GM10248 (cell line): ENCODE data around the gene IGF2.

Source experiments
- CTCF ChIA-PET: fragments of 300-600 bp; sonication (Branson Sonifier 250); formaldehyde crosslinking; extraction: SDS; loops from one replicate; lab custom pipeline; 2021; ENCODE audit warnings: antibody characterized with exemption; lab: Yijun Ruan, JAX
- POLR2A ChIA-PET: fragments of 350-650 bp; sonication (Branson Sonifier 250); formaldehyde crosslinking; extraction: SDS; loops from one replicate; lab custom pipeline; 2020; ENCODE audit warnings: antibody characterized with exemption; lab: Yijun Ruan, JAX
- DNase-seq: peaks from one replicate; pipeline ENCODE4 v3.0.0; 2012; ENCODE audit errors: extremely low spot score
- TF ChIP-seq, protein P1 (sequence below): IDR thresholded peaks from 2 replicates; pipeline ENCODE4 v1.5.1; 2012; ENCODE audit warnings: mild to moderate bottlenecking, low read depth; ENCODE audit errors: extremely low read depth, missing control alignments, control extremely low read depth

IGF2 gene

DNA sequence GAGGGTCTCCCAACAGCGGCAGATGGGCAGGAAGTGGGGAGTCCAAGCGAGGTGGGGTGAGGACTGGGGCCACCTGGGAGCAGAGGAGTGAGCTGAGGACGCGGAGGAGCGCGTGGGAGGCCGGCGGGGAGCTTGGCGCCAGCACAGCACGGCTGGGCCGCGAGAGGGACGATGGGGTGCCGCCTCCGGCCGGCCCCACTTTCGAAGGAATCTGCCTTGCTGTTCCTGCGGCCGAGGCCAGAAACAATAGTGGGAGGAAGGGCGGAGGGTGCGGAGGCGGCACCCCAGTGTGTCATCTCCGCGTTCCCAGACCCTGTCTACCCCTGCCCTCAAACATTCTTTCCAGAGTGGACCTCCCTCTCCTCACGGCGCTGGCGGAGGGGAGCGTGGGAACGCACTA is 16.3 kb upstream of the IGF2 start:
- POLR2A ChIA-PET: no interaction called here
- CTCF ChIA-PET: interaction anchor here (0.6 to 17.4 kb wide), 11 partner anchors 12 to 501 kb away, joined by 3 to 561 read pairs (median 7); partner anchors contain the start of gene SYT8
- DNase-seq: no peak
- TF ChIP-seq, protein P1, sequence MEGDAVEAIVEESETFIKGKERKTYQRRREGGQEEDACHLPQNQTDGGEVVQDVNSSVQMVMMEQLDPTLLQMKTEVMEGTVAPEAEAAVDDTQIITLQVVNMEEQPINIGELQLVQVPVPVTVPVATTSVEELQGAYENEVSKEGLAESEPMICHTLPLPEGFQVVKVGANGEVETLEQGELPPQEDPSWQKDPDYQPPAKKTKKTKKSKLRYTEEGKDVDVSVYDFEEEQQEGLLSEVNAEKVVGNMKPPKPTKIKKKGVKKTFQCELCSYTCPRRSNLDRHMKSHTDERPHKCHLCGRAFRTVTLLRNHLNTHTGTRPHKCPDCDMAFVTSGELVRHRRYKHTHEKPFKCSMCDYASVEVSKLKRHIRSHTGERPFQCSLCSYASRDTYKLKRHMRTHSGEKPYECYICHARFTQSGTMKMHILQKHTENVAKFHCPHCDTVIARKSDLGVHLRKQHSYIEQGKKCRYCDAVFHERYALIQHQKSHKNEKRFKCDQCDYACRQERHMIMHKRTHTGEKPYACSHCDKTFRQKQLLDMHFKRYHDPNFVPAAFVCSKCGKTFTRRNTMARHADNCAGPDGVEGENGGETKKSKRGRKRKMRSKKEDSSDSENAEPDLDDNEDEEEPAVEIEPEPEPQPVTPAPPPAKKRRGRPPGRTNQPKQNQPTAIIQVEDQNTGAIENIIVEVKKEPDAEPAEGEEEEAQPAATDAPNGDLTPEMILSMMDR: no peak

DNA sequence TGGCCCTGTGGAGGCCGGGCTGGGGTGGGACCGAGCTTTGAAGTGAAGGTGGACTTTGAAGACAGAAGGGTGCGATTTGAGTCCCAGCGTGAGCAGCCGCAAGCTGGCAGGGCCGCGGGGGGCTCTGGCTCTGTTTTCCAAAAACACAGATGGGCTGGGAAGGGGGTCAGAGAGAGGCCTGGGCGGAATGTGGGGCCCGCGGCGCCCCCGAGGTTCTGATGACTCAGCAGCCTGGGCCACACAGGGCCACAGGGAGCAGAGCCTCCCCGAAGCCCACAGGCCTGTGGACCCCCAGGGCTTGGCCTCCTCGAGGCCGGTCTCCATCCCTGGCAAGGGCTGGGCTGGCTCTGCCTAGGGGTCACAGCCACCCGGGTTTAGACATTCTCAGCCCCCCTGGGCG is 15.7 kb upstream of the IGF2 start:
- ChIA-PET POLR2A (no interaction called here), CTCF (interaction anchor here (1.2 to 17.4 kb wide), 7 partner anchors 13 to 500 kb away, joined by 3 to 561 read pairs (median 9); no protein-coding TSS in a partner anchor)
- TF ChIP-seq, protein P1: no peak
- no peak for DNase-seq

DNA sequence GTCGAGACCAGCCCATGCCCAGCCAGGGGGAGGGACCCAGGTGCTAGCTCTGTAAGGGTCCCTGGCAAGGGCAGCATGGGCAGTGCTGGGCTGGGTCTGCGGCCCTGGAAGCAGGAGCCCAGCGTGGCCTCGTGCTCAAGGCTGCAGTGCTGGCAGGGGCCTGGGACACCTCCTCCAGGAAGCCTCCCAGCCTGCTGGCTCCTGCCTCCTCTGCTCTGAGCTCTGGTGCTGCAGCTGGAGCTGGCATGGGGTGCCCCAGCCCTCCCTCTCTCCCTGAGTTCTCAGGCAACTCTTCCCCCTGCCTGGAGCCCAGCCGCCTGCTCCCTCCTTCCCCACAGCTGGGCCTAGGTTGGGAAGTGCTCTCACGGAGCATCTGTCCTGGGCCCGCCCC is 15.0 kb upstream of the IGF2 start:
- TF ChIP-seq, protein P1: no peak

DNA sequence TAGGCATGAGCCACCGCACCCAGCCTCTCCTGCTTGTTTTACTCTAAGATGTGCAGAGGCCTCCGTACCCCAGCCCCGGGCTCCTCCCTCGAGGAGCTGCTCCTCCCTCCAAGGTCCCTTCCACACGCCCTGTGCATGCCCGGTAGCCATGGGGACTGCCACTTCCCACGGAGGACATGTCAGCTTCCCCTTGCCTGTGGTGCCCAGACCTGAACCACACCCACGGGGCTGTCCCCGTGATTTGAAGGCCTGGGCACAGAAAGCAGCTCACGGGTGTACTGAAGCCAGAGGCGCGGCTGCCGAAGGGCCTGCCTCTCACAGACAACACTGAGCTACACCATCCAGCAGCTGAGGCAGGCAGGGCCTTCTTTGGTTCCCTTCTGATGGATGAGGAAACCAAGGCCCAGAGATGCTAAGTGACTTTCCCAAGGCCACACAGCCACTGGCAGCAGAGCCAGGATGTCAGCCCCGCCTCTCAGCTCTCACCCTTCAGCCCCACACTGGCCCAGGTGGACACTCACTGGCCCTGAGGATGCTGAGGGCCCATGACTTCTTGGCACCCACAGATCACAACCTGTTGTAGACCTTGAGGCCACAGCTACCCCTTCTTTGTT is 14.5 kb upstream of the IGF2 start:
- ChIA-PET CTCF (interaction anchor here (0.9 to 17.4 kb wide), 15 partner anchors 9 to 499 kb away, joined by 3 to 561 read pairs (median 18); partner anchors contain the start of gene SYT8), POLR2A (no interaction called here)
- no peak for DNase-seq
- TF ChIP-seq, protein P1: no peak

More for the DNA sequence above, 15.0 kb upstream of the IGF2 start:
- ChIA-PET CTCF (interaction anchor here (0.9 to 17.4 kb wide), 9 partner anchors 19 to 500 kb away, joined by 3 to 561 read pairs (median 41); no protein-coding TSS in a partner anchor), POLR2A (no interaction called here)
- no peak for DNase-seq

DNA sequence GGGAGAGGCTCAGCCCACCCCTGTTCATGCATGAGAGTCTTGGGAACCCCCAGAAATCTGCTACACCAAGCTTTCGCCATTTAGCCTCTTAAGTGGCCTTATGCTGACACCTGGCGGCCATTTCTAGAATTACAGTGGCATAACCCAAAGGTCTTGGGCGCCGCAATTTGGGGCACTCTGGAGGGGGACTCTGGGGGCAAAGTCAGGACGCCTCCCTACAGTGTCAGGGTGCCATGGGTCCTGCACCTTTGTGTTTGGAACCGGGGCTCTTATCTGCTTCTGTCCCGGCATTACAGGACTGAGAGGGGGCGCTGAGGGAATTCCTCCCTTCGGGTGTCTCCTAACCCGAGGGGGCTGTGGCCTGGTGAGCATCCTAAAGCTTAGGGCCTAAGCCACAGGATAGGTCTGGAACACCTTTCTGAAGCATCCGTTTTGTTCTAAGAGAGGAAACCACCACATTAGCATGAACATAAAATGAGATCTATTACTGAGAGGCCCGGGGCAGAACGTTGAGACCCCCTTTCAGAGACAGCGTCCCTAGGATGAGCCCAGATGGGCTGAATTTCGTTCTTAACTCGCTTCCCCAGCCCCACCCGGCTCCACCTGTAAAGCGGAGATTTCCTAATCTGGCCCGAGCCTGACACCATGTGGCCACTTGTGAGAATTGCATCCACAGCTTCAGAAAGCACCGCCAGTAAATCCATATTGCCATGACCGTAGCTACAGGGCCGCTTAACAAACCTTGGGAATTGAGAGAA is 12.5 kb upstream of the IGF2 start:
- POLR2A ChIA-PET: interaction anchor here (0.5 to 0.6 kb wide), 2 partner anchors 114 to 1536 kb away, joined by 3 to 5 read pairs; partner anchors contain the start of gene IRF7
- TF ChIP-seq, protein P1: peak; percentile 88
- CTCF ChIA-PET: interaction anchor here (0.6 to 17.4 kb wide), 79 partner anchors 8 to 1264 kb away, joined by 3 to 561 read pairs (median 4); partner anchors contain the start of genes INS, KRTAP5-6, SYT8 and TNNI2
- DNase-seq: peak; percentile 84
